Measurements from ENCODE around the gene CDX1. TPM values are rescaled to one million over a fixed set of nuclear protein-coding genes. Genes with fewer than 3 reads are reported as not detected.

Gene CDX1
- total RNA-seq, 1 donor from 2014 or later: not detected

- no peaks in the 10 kb centered on the region for H3K36me3 Mint-ChIP-seq (ENCODE audit: low read depth)
- intact Hi-C loops (cut with micrococcal nuclease): no loop called here
- DNase-seq: no peak
- peaks cover 40% of the 10 kb centered on the region for H3K27me3 Mint-ChIP-seq
- H3K4me3 Mint-ChIP-seq: no peak overlapping the region
- H3K27ac Mint-ChIP-seq: no peak overlapping the region
- no peaks in the 10 kb centered on the region for H3K4me1 Mint-ChIP-seq
- no peaks in the 10 kb centered on the region for H3K9me3 Mint-ChIP-seq
These were observed 5.6 kb downstream of the CDX1 start for GRCh38 chr5:150172145-150172544.

- intact Hi-C loops (cut with micrococcal nuclease): no loop called here
- no peak overlapping the region for H3K27ac Mint-ChIP-seq
- no peak for DNase-seq
- H3K27me3 Mint-ChIP-seq: peaks cover 37% of the 10 kb centered on the region
- H3K36me3 Mint-ChIP-seq (ENCODE audit: low read depth): no peaks in the 10 kb centered on the region
- no peak overlapping the region for H3K4me3 Mint-ChIP-seq
- no peaks in the 10 kb centered on the region for H3K9me3 Mint-ChIP-seq
- H3K4me1 Mint-ChIP-seq: no peaks in the 10 kb centered on the region
These were observed 6.0 kb downstream of the CDX1 start for GRCh38 chr5:150172556-150172955.

- intact Hi-C loops (cut with micrococcal nuclease): no loop called here
- Mint-ChIP-seq H3K4me3 (no peak overlapping the region), H3K9me3 (no peaks in the 10 kb centered on the region), H3K4me1 (no peaks in the 10 kb centered on the region), H3K27ac (no peak overlapping the region), H3K36me3 (ENCODE audit: low read depth) (no peaks in the 10 kb centered on the region), H3K27me3 (peaks cover 32% of the 10 kb centered on the region)
- no peak for DNase-seq
These were observed 6.6 kb downstream of the CDX1 start for GRCh38 chr5:150173161-150173560.

- Mint-ChIP-seq H3K4me1 (no peaks in the 10 kb centered on the region), H3K27me3 (peaks cover 25% of the 10 kb centered on the region), H3K9me3 (no peaks in the 10 kb centered on the region), H3K4me3 (no peak overlapping the region), H3K36me3 (ENCODE audit: low read depth) (no peaks in the 10 kb centered on the region), H3K27ac (peak overlapping the region; percentile 8)
- intact Hi-C loops (cut with micrococcal nuclease): no loop called here
- DNase-seq: no peak
These were observed 7.7 kb downstream of the CDX1 start for GRCh38 chr5:150174285-150174684.

- intact Hi-C loops (cut with micrococcal nuclease): no loop called here
- no peak overlapping the region for H3K4me3 Mint-ChIP-seq
- H3K27ac Mint-ChIP-seq: no peak overlapping the region
These were observed 8.5 kb downstream of the CDX1 start for GRCh38 chr5:150175076-150175475.

GRCh38 chr5:150175536-150175935 lies 9.0 kb downstream of the CDX1 start:
- peaks cover 20% of the 10 kb centered on the region for H3K27me3 Mint-ChIP-seq
- intact Hi-C loops (cut with micrococcal nuclease): no loop called here
- no peaks in the 10 kb centered on the region for H3K4me1 Mint-ChIP-seq
- no peak overlapping the region for H3K4me3 Mint-ChIP-seq
- H3K27ac Mint-ChIP-seq: no peak overlapping the region
- no peak for DNase-seq
- H3K9me3 Mint-ChIP-seq: no peaks in the 10 kb centered on the region
- H3K36me3 Mint-ChIP-seq (ENCODE audit: low read depth): no peaks in the 10 kb centered on the region

More at GRCh38 chr5:150175076-150175475, 8.5 kb downstream of the CDX1 start:
- H3K9me3 Mint-ChIP-seq: no peaks in the 10 kb centered on the region
- no peaks in the 10 kb centered on the region for H3K36me3 Mint-ChIP-seq (ENCODE audit: low read depth)
- no peak for DNase-seq
- H3K4me1 Mint-ChIP-seq: no peaks in the 10 kb centered on the region
- H3K27me3 Mint-ChIP-seq: peaks cover 23% of the 10 kb centered on the region

- no peak overlapping the region for H3K4me3 Mint-ChIP-seq
- H3K4me1 Mint-ChIP-seq: no peaks in the 10 kb centered on the region
- no peaks in the 10 kb centered on the region for H3K36me3 Mint-ChIP-seq (ENCODE audit: low read depth)
- no peak for DNase-seq
- H3K9me3 Mint-ChIP-seq: no peaks in the 10 kb centered on the region
- no peak overlapping the region for H3K27ac Mint-ChIP-seq
- intact Hi-C loops (cut with micrococcal nuclease): no loop called here
- peaks cover 13% of the 10 kb centered on the region for H3K27me3 Mint-ChIP-seq
These were observed 10.3 kb downstream of the CDX1 start for GRCh38 chr5:150176745-150177477.

- Mint-ChIP-seq H3K27ac (no peak overlapping the region), H3K27me3 (peaks cover 12% of the 10 kb centered on the region), H3K36me3 (ENCODE audit: low read depth) (no peaks in the 10 kb centered on the region), H3K9me3 (no peaks in the 10 kb centered on the region), H3K4me1 (no peaks in the 10 kb centered on the region), H3K4me3 (no peak overlapping the region)
- intact Hi-C loops (cut with micrococcal nuclease): no loop called here
- DNase-seq: no peak
These were observed 11.1 kb downstream of the CDX1 start for GRCh38 chr5:150177721-150178120.

- H3K27me3 Mint-ChIP-seq: peaks cover 12% of the 10 kb centered on the region
These were observed 11.7 kb downstream of the CDX1 start for GRCh38 chr5:150178262-150178661.

GRCh38 chr5:150179019-150179620 lies 12.5 kb downstream of the CDX1 start:
- Mint-ChIP-seq H3K9me3 (no peaks in the 10 kb centered on the region), H3K4me3 (no peak overlapping the region), H3K27ac (no peak overlapping the region), H3K36me3 (ENCODE audit: low read depth) (no peaks in the 10 kb centered on the region), H3K4me1 (no peaks in the 10 kb centered on the region), H3K27me3 (peaks cover 7% of the 10 kb centered on the region)
- intact Hi-C loops (cut with micrococcal nuclease): no loop called here
- DNase-seq: no peak

More at GRCh38 chr5:150178262-150178661, 11.7 kb downstream of the CDX1 start:
- DNase-seq: no peak
- Mint-ChIP-seq H3K4me1 (no peaks in the 10 kb centered on the region), H3K9me3 (no peaks in the 10 kb centered on the region), H3K36me3 (ENCODE audit: low read depth) (no peaks in the 10 kb centered on the region), H3K27ac (no peak overlapping the region), H3K4me3 (no peak overlapping the region)
- intact Hi-C loops (cut with micrococcal nuclease): no loop called here

GRCh38 chr5:150180241-150181026 lies 13.9 kb downstream of the CDX1 start:
- H3K9me3 Mint-ChIP-seq: no peaks in the 10 kb centered on the region
- H3K4me3 Mint-ChIP-seq: no peak overlapping the region
- peaks cover 5% of the 10 kb centered on the region for H3K27me3 Mint-ChIP-seq
- no peaks in the 10 kb centered on the region for H3K4me1 Mint-ChIP-seq
- H3K36me3 Mint-ChIP-seq (ENCODE audit: low read depth): no peaks in the 10 kb centered on the region
- H3K27ac Mint-ChIP-seq: no peak overlapping the region
- no peak for DNase-seq
- intact Hi-C loops (cut with micrococcal nuclease): no loop called here

- no peak overlapping the region for H3K27ac Mint-ChIP-seq
- intact Hi-C loops (cut with micrococcal nuclease): no loop called here
These were observed 14.4 kb downstream of the CDX1 start for GRCh38 chr5:150181027-150181426.

GRCh38 chr5:150181766-150182545 lies 15.4 kb downstream of the CDX1 start:
- Mint-ChIP-seq H3K27me3 (peaks cover 5% of the 10 kb centered on the region), H3K4me1 (no peaks in the 10 kb centered on the region), H3K36me3 (ENCODE audit: low read depth) (no peaks in the 10 kb centered on the region), H3K27ac (no peak overlapping the region), H3K9me3 (no peaks in the 10 kb centered on the region), H3K4me3 (no peak overlapping the region)
- DNase-seq: no peak
- intact Hi-C loops (cut with micrococcal nuclease): no loop called here

More at GRCh38 chr5:150181027-150181426, 14.4 kb downstream of the CDX1 start:
- Mint-ChIP-seq H3K4me1 (no peaks in the 10 kb centered on the region), H3K4me3 (no peak overlapping the region), H3K9me3 (no peaks in the 10 kb centered on the region), H3K36me3 (ENCODE audit: low read depth) (no peaks in the 10 kb centered on the region), H3K27me3 (peaks cover 5% of the 10 kb centered on the region)
- DNase-seq: no peak

Measured in activated CD4-positive, alpha-beta T cell treated with anti-CD3 and anti-CD28 coated beads, Interleukin-2, amount 10 ng/mL, durations not matched to agents 24 days and 14 days (primary cell).